PFSK-1 (cell line): ENCODE data around the gene RALGAPB.

Source experiments
- POLR2AphosphoS5 ChIP-seq: IDR thresholded peaks from 2 replicates; pipeline ENCODE4 v1.6.1; 2012; ENCODE audit warnings: low read depth, mild to moderate bottlenecking, control low read depth, low read length, moderate library complexity
- REST ChIP-seq, 2 experiments: IDR thresholded peaks; 2 replicates each; pipeline versions ENCODE4 v1.6.1 to v1.8.0; 2011 to 2012; ENCODE audit warnings: low read depth in 2 of 2, low read length in 2 of 2, control low read depth in 1 of 2, inconsistent platforms in 1 of 2, mild to moderate bottlenecking in 1 of 2, moderate library complexity in 1 of 2; ENCODE audit not compliant: insufficient read depth in 1 of 2
- TAF1 ChIP-seq: IDR thresholded peaks from 2 replicates; pipeline ENCODE4 v1.6.1; 2012; ENCODE audit warnings: low read length, control low read depth, borderline replicate concordance; ENCODE audit not compliant: insufficient read depth

DNA sequence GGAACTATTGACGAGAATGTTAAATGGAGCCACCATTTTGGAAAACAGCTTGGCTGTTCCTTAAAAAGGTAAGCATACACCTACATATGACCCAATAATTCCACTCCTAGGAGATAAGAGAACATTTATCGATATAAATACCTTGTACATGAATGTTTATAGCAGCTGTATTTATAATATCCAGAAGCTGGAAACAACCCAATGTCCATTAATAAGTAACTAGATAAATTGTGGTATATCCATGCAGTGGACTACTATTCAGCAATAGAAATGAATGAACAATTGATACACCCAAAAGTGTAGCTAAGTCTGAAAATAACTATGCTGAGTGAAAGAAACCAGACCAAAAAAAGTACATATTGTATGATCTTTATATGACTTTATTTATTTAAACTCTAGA lies 66.1 kb downstream of the RALGAPB start:
- TF ChIP-seq REST (IDR thresholded peaks at IDR 0.05; ENCODE audit: insufficient read depth in 1 of 2, low read depth in 2 of 2, low read length in 2 of 2) (no peak), POLR2AphosphoS5 (no peak), TAF1 (no peak)
